Dedifferentiated amniotic fluid mesenchymal stem cell (primary cell): ENCODE measurements around the gene PLLP.
"Not testable (repeated sequence)": the region's sequence is repeated elsewhere in the genome, so short reads cannot be mapped to it uniquely, and the experiment has no call there.

Experiments
- DNase-seq: peaks from one replicate; pipeline ENCODE4 v3.0.0-alpha.2; 2016; ENCODE audit errors: extremely low spot score

Gene PLLP

GRCh38 chr16:57303021-57303909 lies 18.8 kb upstream of the PLLP start:
- DNase-seq = no peak

GRCh38 chr16:57301126-57301817 lies 16.8 kb upstream of the PLLP start:
- no peak for DNase-seq

- peak; percentile 99 for DNase-seq
These were observed 16.1 kb upstream of the PLLP start for GRCh38 chr16:57300387-57301125.

- DNase-seq = peak; percentile 97
These were observed 15.4 kb upstream of the PLLP start for GRCh38 chr16:57299719-57300386.

- DNase-seq = peak; percentile 75
These were observed 14.7 kb upstream of the PLLP start for GRCh38 chr16:57299009-57299718.

GRCh38 chr16:57297856-57298255 lies 13.4 kb upstream of the PLLP start:
- DNase-seq = no peak

GRCh38 chr16:57289391-57290257 lies 5.2 kb upstream of the PLLP start:
- no peak for DNase-seq

GRCh38 chr16:57285379-57285778 lies 907 bp upstream of the PLLP start:
- DNase-seq = no peak

GRCh38 chr16:57284952-57285363 lies 486 bp upstream of the PLLP start:
- DNase-seq = no peak

- no peak for DNase-seq
These were observed 588 bp downstream of the PLLP start for GRCh38 chr16:57283959-57284208.

- no peak for DNase-seq
These were observed 1.1 kb downstream of the PLLP start for GRCh38 chr16:57283214-57283958.

- DNase-seq = no peak
These were observed 1.8 kb downstream of the PLLP start for GRCh38 chr16:57282510-57283213.

- DNase-seq = no peak
These were observed 2.7 kb downstream of the PLLP start for GRCh38 chr16:57281791-57282190.

- DNase-seq = no peak
These were observed 4.5 kb downstream of the PLLP start for GRCh38 chr16:57279780-57280638.

GRCh38 chr16:57278494-57278893 lies 6.0 kb downstream of the PLLP start:
- no peak for DNase-seq

GRCh38 chr16:57277586-57277985 lies 6.9 kb downstream of the PLLP start:
- no peak for DNase-seq

- no peak for DNase-seq
These were observed 7.9 kb downstream of the PLLP start for GRCh38 chr16:57276596-57276995.

- DNase-seq = not testable (repeated sequence)
These were observed 8.5 kb downstream of the PLLP start for GRCh38 chr16:57275946-57276345.
